Coronary artery (tissue), 2 donors: ENCODE results near the gene CHST3.
A peak's percentile ranks its signal among the peaks of the same experiment; 100 is the strongest.

ENCODE experiments used
- DNase-seq: peaks from one replicate; pipeline ENCODE4 v3.0.0-alpha.2; 2017; ENCODE audit warnings: low spot score
- H3K27ac ChIP-seq, 2 donors: fragments of 200-600 bp; sonication (generic); one replicate each; pipeline ENCODE4 v1.5.1; 2016 to 2019
- H3K4me3 ChIP-seq: fragments of 200-600 bp; sonication (generic); 2 replicates; pipeline ENCODE4 v1.5.1; 2016; ENCODE audit warnings: mild to moderate bottlenecking, moderate library complexity
- TF ChIP-seq, protein P1 (sequence below): fragments of 200-600 bp; sonication (generic); IDR thresholded peaks from one replicate; pipeline ENCODE4 v1.5.1; 2019; ENCODE audit warnings: antibody characterized with exemption

The CHST3 gene

DNA sequence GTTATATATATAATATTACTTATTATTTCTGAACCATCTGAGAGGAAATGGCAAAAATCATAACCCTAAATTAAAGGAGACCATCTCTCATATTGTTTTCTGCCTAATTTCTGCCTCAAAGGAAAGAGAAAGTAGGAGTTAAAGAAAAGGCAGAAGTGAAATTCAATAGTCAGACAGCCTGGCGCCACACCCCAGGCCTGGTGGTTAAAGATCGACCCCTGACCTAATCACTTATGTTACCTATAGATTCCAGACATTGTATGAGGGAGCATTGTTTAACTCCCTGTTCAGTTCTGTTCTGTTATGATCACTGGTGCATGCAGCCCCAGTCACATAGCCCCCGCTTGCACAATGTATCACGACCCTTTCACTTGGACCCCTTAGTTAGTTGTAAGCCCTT is 24.9 kb upstream of the CHST3 start:
- Histone ChIP-seq H3K4me3 (no peak overlapping the region), H3K27ac (no peak overlapping the region)
- TF ChIP-seq, protein P1, sequence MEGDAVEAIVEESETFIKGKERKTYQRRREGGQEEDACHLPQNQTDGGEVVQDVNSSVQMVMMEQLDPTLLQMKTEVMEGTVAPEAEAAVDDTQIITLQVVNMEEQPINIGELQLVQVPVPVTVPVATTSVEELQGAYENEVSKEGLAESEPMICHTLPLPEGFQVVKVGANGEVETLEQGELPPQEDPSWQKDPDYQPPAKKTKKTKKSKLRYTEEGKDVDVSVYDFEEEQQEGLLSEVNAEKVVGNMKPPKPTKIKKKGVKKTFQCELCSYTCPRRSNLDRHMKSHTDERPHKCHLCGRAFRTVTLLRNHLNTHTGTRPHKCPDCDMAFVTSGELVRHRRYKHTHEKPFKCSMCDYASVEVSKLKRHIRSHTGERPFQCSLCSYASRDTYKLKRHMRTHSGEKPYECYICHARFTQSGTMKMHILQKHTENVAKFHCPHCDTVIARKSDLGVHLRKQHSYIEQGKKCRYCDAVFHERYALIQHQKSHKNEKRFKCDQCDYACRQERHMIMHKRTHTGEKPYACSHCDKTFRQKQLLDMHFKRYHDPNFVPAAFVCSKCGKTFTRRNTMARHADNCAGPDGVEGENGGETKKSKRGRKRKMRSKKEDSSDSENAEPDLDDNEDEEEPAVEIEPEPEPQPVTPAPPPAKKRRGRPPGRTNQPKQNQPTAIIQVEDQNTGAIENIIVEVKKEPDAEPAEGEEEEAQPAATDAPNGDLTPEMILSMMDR: no peak
- DNase-seq: no peak

DNA sequence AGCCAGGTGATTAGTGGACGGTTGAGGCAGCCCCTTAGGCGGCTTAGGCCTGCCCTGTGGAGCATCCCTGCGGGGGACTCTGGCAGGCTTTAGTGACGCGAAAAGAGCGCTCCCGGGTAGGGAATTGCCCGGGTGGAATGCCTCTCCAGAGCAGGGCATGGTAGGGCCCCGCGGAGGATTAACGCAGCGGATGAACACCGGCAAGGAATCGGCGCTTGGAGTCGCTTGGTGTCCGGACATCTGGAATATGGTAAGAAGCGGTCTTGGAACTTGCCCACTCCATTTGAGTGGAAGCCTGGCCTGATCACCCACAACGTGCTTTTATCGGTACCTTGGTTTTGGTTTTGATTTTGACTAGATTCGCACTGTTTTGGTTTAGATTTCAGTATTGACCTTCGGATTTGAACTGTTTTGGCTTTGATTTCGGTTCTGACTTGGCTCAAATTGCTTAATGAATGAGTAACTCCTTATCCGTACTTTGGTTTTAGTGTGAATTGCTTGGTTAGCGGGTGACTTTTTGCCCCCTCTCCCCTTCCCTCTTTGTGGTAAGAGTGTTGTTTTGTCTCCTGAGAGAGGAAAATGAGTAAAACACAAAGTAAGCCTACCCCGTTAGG is 24.2 kb upstream of the CHST3 start:
- peak; percentile 54 for DNase-seq
- Histone ChIP-seq H3K4me3 (no peak overlapping the region), H3K27ac (no peak overlapping the region)
- TF ChIP-seq, protein P1: no peak

DNA sequence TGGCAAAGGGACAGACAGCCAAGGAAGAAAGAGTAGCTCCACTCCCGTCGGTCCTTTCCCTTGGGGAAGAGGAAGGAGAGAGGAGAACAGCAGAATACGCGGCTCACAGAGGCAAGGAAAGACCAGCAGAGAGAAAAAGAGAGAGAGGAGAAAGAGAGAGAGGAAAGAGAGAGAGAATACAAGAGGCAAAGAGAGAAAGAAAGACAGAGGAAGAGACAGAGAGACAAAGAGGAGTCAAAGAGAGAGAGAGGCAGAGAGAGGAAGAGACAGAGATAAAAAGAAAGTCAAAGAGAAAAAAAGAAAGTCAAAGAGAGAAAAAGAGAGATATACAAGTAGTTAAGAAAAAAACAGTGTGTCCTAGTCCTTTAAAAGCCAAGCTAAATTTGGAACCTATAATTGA is 23.4 kb upstream of the CHST3 start:
- TF ChIP-seq, protein P1: no peak
- no peak overlapping the region for H3K4me3 ChIP-seq
- no peak overlapping the region for H3K27ac ChIP-seq
- peak; percentile 5 for DNase-seq

DNA sequence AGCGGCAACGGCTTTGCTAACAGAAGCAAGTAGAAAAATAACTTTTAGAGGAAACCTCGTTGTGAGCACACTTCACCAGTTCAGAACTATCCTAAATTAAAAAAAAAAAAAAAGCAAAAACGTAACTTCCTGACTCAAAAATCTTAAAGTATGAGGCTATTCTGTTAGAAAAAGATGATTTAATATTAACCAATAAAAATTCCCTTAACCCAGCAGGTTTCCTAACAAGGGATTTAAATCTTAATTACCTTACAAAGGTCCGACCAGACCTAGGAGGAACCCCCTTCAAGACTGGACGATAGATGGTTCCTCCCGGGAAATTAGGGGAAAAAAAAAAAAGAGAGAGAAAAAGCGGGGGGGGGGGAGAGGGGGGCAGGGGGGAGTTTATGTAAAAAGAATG is 22.9 kb upstream of the CHST3 start:
- TF ChIP-seq, protein P1: no peak
- Histone ChIP-seq H3K4me3 (no peak overlapping the region), H3K27ac (no peak overlapping the region)
- peak; percentile 11 for DNase-seq

DNA sequence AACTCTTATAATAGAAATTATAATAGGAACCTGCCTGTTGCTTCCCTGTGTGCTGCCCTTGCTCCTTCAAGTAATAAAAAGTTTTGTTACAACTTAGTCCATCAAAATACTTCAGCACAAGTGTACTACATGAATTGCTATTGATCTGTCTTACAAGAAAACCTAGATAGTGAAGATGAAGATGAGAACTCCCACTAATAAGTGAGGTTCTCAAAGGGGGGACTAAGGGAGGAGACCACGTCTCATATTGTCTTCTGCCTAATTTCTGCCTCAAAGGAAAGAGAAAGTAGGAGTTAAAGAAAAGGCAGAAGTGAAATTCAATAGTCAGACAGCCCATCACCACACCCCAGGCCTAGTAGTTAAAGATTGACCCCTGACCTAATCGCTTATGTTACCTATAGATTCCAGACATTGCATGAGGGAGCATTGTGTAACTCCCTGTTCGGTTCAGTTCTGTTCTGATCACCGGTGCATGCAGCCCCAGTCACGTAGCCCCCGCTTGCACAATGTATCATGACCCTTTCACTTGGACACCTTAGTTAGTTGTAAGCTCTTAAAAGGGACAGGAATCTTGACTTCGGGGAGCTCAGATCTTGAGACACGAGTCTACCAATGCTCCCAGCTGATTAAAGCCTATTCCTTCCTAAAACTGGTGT is 18.2 kb upstream of the CHST3 start:
- DNase-seq: no peak
- TF ChIP-seq, protein P1: no peak
- no peak overlapping the region for H3K27ac ChIP-seq
- no peak overlapping the region for H3K4me3 ChIP-seq

DNA sequence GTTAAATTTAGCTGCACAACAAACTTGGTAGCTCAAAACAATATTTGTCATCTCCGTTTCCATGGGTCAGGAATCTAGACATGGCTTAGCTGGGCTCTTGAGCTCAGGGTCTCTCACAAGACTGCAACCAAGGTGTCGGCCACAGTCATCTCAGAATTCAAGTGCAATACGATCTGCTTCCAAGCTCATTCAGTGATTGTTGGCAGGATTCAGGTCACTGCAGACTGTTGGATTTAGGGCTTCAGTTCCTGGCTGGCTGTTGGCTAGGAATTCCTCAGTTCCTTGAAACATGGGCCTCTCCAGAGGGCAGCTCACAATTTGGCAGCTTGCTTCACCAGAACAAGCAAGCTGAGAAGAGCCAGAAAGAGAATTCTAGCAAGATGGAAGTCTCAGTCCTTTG is 17.5 kb upstream of the CHST3 start:
- no peak overlapping the region for H3K27ac ChIP-seq
- TF ChIP-seq, protein P1: no peak
- H3K4me3 ChIP-seq: no peak overlapping the region
- DNase-seq: no peak

DNA sequence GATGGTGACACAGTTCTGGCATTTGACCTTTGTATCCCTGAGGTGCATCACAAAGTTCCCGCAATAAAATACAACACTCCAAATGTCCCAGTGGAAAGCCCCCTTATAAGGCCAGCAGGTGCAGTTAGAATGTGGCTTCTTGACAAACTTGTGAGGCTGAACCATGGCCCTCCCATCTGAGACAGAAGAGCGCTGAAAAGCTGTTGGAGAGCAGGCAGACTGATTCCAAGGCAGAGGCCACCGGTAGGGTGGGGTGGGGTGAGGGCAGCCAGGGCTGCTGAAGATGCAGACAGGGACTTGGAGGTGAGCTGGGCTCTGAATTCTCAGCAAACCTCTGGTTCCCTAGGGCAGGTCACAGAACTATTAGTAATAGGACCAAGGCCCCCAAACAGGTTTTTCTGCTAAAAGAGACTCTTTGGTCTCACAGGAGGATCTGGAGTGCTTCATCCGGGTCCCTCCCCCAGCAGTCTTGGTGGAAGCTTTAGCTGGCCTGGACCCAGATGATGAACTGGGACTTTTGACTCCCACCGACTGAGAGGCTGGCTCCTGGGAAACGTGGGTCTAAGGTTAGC is 15.6 kb upstream of the CHST3 start:
- no peak for DNase-seq
- H3K27ac ChIP-seq: no peak overlapping the region
- TF ChIP-seq, protein P1: no peak
- no peak overlapping the region for H3K4me3 ChIP-seq
